Stimulated activated CD4-positive, alpha-beta T cell treated with anti-CD3 and anti-CD28 coated beads, Interleukin-4, amount 100 ng/mL, for 1 hour (primary cell): Measurements from ENCODE around the gene ZNF124.

ENCODE experiments used
- DNase-seq: peaks from one replicate; pipeline ENCODE4 v3.0.0-alpha.2; 2020

Gene ZNF124

DNA sequence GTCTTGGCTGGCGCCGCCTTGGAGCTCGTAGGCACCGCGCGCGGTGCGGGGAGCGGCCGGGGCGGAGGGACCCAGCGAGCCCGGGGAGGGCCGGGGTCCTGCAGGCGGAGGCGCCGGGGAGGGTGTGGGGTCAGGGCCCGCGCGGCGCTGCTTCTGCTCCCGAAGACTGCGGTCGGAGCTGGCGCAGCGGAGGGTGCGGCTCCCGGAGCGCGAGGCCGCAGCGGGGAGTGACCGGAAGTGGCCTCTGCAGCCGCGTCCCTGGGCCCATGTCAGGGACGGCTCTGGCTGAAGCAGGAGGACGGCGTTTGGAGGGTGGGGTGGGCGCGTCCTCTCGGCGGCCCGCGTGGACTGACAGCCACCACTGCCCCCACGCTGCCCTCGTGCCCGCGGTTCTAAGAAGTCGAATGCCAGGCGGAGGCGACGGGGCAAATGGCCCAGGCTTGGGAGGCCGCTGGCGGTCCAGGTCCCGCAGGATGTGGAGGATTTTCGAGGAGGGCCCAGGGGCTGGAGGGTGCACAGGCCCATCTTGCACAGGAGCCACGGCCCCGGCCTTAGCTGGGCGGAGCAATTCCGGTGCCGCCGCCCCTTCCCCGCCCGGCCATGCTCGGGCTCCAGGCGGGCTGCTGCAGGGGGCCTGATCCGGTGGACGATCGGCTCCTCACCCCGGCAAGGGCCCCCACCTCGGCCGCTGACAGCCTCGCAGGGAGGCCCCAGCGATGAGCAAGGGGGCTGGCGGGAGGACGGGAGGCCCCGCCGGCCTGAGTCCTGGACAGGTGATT is 59.9 kb downstream of the ZNF124 start:
- no peak for DNase-seq

DNA sequence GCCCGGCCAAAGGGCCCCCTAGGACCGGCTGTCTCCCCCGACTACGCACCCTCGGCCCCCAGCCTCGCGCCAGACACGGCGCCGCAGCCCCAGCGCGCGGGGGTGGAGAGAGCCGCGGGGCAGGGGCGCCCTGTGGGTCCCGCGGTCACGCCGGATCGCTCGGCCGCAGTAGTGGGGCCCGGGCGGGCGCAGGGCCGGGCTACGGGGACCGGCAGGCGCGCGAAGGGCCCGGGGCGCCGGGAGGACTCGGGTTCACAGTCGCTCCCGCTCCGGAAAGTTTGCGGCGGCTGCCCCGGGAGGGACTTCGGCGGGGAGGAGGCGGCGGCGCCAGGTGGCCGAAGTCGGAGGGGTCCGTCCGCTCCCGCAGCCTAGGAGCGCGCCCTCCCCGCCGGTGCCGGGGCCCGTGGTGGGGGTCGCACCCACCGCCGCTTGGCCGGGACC is 60.5 kb downstream of the ZNF124 start:
- no peak for DNase-seq

DNA sequence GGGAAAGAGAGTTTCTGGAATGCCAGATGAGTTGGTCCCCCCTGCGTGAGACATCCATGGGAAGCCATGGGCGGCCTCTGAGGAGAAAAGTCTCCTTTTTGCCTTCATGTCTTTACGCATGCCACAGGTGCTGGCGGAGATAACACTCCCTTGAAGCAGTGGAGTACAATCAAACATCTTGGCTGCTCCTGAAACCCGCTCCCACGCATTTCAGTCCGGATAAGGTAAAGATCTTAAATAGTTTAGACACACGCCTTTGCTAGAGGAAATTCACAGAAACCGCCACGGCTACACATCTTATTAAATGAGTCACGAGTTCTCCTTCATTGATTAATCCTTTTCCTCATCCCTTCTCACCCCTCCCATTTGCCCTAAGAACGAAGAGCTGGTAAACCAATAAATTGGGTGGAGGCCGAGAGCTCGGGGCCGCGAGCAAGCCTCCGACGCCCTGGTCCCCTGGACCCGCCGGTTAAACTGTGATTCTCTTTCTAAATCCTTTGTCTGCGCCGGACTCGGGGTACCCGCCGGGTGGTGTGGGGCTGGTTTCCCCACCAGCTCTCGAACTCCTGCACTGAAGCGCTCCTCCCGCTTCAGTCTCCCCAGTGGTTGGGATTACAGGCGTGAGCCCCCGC is 61.1 kb downstream of the ZNF124 start:
- DNase-seq: peak; percentile 41

DNA sequence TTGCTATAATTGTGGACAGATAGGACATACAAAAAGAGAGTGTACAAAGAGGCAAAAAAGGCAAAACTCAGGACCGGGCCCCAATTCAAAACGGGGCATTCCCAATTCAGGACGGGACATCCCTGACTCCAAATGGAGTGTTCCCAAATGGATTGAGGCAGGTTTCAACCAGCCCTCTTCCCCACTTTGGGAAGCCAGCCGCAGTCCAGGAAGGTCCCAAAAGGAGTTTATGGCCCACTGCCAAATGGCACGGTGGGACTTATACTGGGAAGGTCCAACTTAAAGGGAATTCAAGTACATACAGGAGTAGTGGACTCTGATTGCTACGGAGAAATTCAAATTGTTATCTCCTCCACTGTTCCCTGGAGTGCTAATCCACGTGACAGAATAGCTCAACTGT is 64.1 kb downstream of the ZNF124 start:
- DNase-seq: no peak

DNA sequence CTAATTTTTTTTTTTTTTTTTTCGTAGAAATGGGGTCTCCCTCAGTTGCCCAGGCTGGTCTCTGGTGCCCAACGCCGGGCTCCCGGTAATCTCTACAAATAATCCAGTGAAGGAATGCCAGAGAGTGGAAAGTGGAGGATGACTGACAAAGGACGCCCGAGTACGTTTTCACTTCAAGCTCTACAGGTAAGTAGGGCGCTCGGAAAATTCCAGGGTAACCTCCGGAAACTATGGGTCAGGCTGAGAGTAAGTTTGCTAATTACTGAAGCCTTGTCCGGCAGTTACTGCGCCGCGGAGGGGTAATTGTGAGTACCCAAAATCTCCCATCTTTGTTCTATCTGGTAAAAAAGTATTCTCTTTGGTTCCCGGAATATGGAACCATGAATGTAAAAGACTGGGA is 65.9 kb downstream of the ZNF124 start:
- no peak for DNase-seq
